ENCODE results near the gene C9orf78. TPM values are rescaled to one million over a fixed set of nuclear protein-coding genes. Genes with fewer than 3 reads are reported as not detected.

The C9orf78 gene
- polyA plus RNA-seq, 1 donor (not counting 4 experiments of a cell fraction or from before 2014, with no cell fraction given), result 66.5 TPM

DNA sequence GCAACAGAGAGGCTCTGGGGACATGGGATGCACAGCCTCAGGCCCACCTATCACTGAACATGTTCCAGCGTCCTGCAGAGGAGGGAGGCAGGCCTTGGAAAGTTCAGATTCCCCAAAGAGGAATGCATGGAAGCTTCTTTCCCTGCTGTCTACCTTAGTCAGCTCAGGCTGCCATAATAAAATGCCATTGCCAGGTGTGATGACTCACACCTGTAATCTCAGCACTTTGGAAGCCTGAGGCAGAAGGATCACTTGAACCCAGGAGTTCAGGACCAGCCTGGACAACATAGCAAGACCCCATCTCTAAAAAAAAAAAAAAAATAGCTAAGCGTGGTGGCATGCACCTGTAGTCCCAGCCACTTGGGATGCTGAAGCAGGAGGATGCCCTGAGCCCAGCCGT lies 56.6 kb downstream of the C9orf78 start:
- no peaks in the 10 kb centered on the region for H3K79me2 ChIP-seq (ENCODE audit: control insufficient read depth, insufficient read depth, low read length)
- peaks cover 2% of the 10 kb centered on the region for H4K20me1 ChIP-seq (ENCODE audit: control insufficient read depth, extremely low read depth, insufficient read depth, low read length)
- no peak overlapping the region for H3K27ac ChIP-seq (ENCODE audit: control insufficient read depth, insufficient read depth, low read length)
- H3K4me2 ChIP-seq (ENCODE audit: control insufficient read depth, extremely low read depth, insufficient read depth, low read depth, low read length), result no peak overlapping the region
- no peak for FAIRE-seq
- peaks cover 9% of the 10 kb centered on the region for H3K27me3 ChIP-seq (ENCODE audit: control insufficient read depth, extremely low read depth, insufficient read depth, low read length)
- H3K4me3 ChIP-seq (ENCODE audit: control insufficient read depth in 2 of 3, extremely low read depth in 1 of 3, insufficient read depth in 2 of 3, low read depth in 1 of 3, low read length in 3 of 3), result no peak overlapping the region
- H2AFZ ChIP-seq (ENCODE audit: control insufficient read depth, low read length), result no peak overlapping the region
- H3K9ac ChIP-seq (ENCODE audit: control insufficient read depth, extremely low read depth, insufficient read depth, low read length), result no peak overlapping the region
- H3K36me3 ChIP-seq (ENCODE audit: control insufficient read depth in 2 of 2, extremely low read depth in 1 of 2, insufficient read depth in 2 of 2, low read length in 2 of 2), result no peaks in the 10 kb centered on the region
- H3K9me3 ChIP-seq (ENCODE audit: control insufficient read depth, low read depth, low read length), result no peaks in the 10 kb centered on the region
- TF ChIP-seq EZH2 (IDR thresholded peaks at IDR 0.05; ENCODE audit: low read length), result no peak
- TF ChIP-seq, protein P1, sequence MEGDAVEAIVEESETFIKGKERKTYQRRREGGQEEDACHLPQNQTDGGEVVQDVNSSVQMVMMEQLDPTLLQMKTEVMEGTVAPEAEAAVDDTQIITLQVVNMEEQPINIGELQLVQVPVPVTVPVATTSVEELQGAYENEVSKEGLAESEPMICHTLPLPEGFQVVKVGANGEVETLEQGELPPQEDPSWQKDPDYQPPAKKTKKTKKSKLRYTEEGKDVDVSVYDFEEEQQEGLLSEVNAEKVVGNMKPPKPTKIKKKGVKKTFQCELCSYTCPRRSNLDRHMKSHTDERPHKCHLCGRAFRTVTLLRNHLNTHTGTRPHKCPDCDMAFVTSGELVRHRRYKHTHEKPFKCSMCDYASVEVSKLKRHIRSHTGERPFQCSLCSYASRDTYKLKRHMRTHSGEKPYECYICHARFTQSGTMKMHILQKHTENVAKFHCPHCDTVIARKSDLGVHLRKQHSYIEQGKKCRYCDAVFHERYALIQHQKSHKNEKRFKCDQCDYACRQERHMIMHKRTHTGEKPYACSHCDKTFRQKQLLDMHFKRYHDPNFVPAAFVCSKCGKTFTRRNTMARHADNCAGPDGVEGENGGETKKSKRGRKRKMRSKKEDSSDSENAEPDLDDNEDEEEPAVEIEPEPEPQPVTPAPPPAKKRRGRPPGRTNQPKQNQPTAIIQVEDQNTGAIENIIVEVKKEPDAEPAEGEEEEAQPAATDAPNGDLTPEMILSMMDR (optimal IDR thresholded peaks at IDR 0.05 in 1 of 3, IDR thresholded peaks at IDR 0.05 in 1 of 3, conservative IDR thresholded peaks at IDR 0.05 in 1 of 3; ENCODE audit: extremely low read depth in 1 of 3, insufficient read depth in 2 of 3, low read length in 3 of 3), result no peak
- dilution Hi-C loops (cut with MboI; ENCODE audit: extremely low pct_ligation_motif_present, low sequenced_read_pairs), result no loop called here
- H3K4me1 ChIP-seq (ENCODE audit: control insufficient read depth, extremely low read depth, insufficient read depth, low read length), result peaks cover 24% of the 10 kb centered on the region
- no peaks in the 10 kb centered on the region for H3K9me1 ChIP-seq (ENCODE audit: control insufficient read depth, extremely low read depth, insufficient read depth, low read length)
- no peak for DNase-seq (ENCODE audit: low read depth, low spot score)

DNA sequence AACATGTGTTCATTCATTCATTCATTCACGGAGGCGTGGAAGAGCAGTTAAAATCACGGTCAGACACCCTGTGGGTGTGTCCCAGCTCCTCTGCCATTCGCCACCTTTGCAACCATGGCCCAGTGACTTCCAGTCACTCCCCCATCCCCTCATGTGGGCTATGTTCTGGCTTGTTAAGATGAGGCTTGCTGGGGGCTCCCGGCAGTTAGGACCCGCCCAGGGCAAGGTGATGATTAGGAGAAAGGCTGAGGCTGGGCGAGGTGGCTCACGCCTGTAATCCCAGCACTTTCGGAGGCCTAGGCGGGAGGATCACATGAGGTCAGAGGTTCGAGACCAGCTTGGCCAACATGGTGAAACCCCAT lies 57.3 kb downstream of the C9orf78 start:
- H3K9ac ChIP-seq (ENCODE audit: control insufficient read depth, extremely low read depth, insufficient read depth, low read length), result no peak overlapping the region
- peak overlapping the region; percentile 47 for H3K27ac ChIP-seq (ENCODE audit: control insufficient read depth, insufficient read depth, low read length)
- FAIRE-seq (no peak), DNase-seq (ENCODE audit: low read depth, low spot score) (no peak)
- H3K4me2 ChIP-seq (ENCODE audit: control insufficient read depth, extremely low read depth, insufficient read depth, low read depth, low read length), result peak overlapping the region; percentile 45
- H3K9me3 ChIP-seq (ENCODE audit: control insufficient read depth, low read depth, low read length), result no peaks in the 10 kb centered on the region
- no peaks in the 10 kb centered on the region for H3K9me1 ChIP-seq (ENCODE audit: control insufficient read depth, extremely low read depth, insufficient read depth, low read length)
- dilution Hi-C loops (cut with MboI; ENCODE audit: extremely low pct_ligation_motif_present, low sequenced_read_pairs), result no loop called here
- H3K4me1 ChIP-seq (ENCODE audit: control insufficient read depth, extremely low read depth, insufficient read depth, low read length), result peaks cover 28% of the 10 kb centered on the region
- H3K36me3 ChIP-seq (ENCODE audit: control insufficient read depth in 2 of 2, extremely low read depth in 1 of 2, insufficient read depth in 2 of 2, low read length in 2 of 2), result no peaks in the 10 kb centered on the region
- no peaks in the 10 kb centered on the region for H3K79me2 ChIP-seq (ENCODE audit: control insufficient read depth, insufficient read depth, low read length)
- H4K20me1 ChIP-seq (ENCODE audit: control insufficient read depth, extremely low read depth, insufficient read depth, low read length), result peaks cover 2% of the 10 kb centered on the region
- no peak overlapping the region for H2AFZ ChIP-seq (ENCODE audit: control insufficient read depth, low read length)
- peaks cover 9% of the 10 kb centered on the region for H3K27me3 ChIP-seq (ENCODE audit: control insufficient read depth, extremely low read depth, insufficient read depth, low read length)
- H3K4me3 ChIP-seq (ENCODE audit: control insufficient read depth in 2 of 3, extremely low read depth in 1 of 3, insufficient read depth in 2 of 3, low read depth in 1 of 3, low read length in 3 of 3), result no peak overlapping the region
- TF ChIP-seq, protein P1 (optimal IDR thresholded peaks at IDR 0.05 in 1 of 3, IDR thresholded peaks at IDR 0.05 in 1 of 3, conservative IDR thresholded peaks at IDR 0.05 in 1 of 3; ENCODE audit: extremely low read depth in 1 of 3, insufficient read depth in 2 of 3, low read length in 3 of 3), result no peak
- no peak for TF ChIP-seq EZH2 (IDR thresholded peaks at IDR 0.05; ENCODE audit: low read length)

Small RNA genes lying within 50 kb of the gene (small RNA-seq; reads per million reads assigned to genes)
- 0 to 0.67 (median 0.07) reads per million in 3 experiments for gene MIR6855 (ENCODE audit: insufficient read length in 3 of 3, low read depth in 3 of 3, low replicate concordance in 1 of 3)

Other genes starting within 250 kb of the C9orf78 start
- gene C9orf50, start 214.2 kb downstream of the C9orf78 start, polyA plus RNA-seq, result not detected in 3 replicates
- gene NTMT1, start 209.1 kb downstream of the C9orf78 start, polyA plus RNA-seq, result 46.0 to 50.2 TPM (median 48.2 TPM) in 3 replicates
- 16.3 to 23.8 TPM (median 23.7 TPM) in 3 replicates for gene ASB6, start 193.1 kb downstream of the C9orf78 start, polyA plus RNA-seq
- gene PRRX2, start 169.6 kb downstream of the C9orf78 start, polyA plus RNA-seq, result 0.06 to 0.19 TPM in 2 of 3 replicates, not detected in the other
- gene PTGES, start 82.2 kb downstream of the C9orf78 start, polyA plus RNA-seq, result 16.3 to 34.1 TPM (median 19.7 TPM) in 3 replicates
- gene TOR1B, start 32.1 kb downstream of the C9orf78 start, polyA plus RNA-seq, result 24.2 to 26.5 TPM (median 26.3 TPM) in 3 replicates
- 60.6 to 76.1 TPM (median 61.5 TPM) in 3 replicates for gene TOR1A, start 11.1 kb downstream of the C9orf78 start, polyA plus RNA-seq
- 6.4 to 10.0 TPM (median 9.1 TPM) in 3 replicates for gene USP20, start 183 bp upstream of the C9orf78 start, polyA plus RNA-seq
- 4.4 to 9.6 TPM (median 6.6 TPM) in 3 replicates for gene FNBP1, start 207.9 kb upstream of the C9orf78 start, polyA plus RNA-seq
- 27.3 to 30.8 TPM (median 29.7 TPM) in 3 replicates for gene GPR107, start 218.6 kb upstream of the C9orf78 start, polyA plus RNA-seq